Fibroblast of the aortic adventitia (primary cell): ENCODE measurements around the gene SNX25. TPM values are rescaled to one million over a fixed set of nuclear protein-coding genes. Genes with fewer than 3 reads are reported as not detected.
"Not testable (repeated sequence)": the region's sequence is repeated elsewhere in the genome, so short reads cannot be mapped to it uniquely, and the experiment has no call there.

Experiments used
- DNase-seq: peaks from one replicate; pipeline ENCODE4 v3.0.0-alpha.2; 2010; ENCODE audit warnings: low read depth
- H3K4me3 ChIP-seq: 2 replicates; pipeline ENCODE4 v1.5.1; 2011; ENCODE audit warnings: low read depth, mild to moderate bottlenecking, control low read depth, low read length, moderate library complexity
- total RNA-seq: library from RNA; depleted of rRNA; stranded (reverse); fragments of >200 nt; gene quantifications from 2 replicates; pipeline ENCODE4 v1.2.3, GENCODE V29; 2012; ENCODE audit warnings: low replicate concordance
- TF ChIP-seq, protein P1 (sequence below): IDR thresholded peaks from 2 replicates; pipeline ENCODE4 v1.5.1; 2011; ENCODE audit warnings: mild to moderate bottlenecking, low read length, control low read depth, inconsistent platforms; ENCODE audit not compliant: insufficient read depth

SNX25 gene
- total RNA-seq, 1 donor: 27.5 TPM

DNA sequence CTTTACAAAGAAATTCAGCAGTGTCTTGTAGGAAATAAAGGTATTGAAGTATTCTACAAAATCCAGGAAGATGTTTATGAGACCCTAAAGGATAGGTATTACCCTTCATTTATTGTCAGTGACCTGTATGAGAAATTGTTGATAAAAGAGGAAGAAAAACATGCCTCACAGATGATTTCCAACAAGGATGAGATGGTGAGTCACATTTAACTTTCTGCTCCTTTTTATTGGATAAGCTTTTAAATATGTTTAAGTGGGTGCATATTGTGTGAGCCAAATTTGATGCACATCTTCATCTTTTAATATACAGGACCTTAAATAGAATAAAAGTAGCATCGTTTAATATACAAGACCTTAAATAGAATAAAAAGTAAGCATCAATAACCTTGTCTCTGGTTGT lies 114.2 kb downstream of the SNX25 start:
- TF ChIP-seq, protein P1, sequence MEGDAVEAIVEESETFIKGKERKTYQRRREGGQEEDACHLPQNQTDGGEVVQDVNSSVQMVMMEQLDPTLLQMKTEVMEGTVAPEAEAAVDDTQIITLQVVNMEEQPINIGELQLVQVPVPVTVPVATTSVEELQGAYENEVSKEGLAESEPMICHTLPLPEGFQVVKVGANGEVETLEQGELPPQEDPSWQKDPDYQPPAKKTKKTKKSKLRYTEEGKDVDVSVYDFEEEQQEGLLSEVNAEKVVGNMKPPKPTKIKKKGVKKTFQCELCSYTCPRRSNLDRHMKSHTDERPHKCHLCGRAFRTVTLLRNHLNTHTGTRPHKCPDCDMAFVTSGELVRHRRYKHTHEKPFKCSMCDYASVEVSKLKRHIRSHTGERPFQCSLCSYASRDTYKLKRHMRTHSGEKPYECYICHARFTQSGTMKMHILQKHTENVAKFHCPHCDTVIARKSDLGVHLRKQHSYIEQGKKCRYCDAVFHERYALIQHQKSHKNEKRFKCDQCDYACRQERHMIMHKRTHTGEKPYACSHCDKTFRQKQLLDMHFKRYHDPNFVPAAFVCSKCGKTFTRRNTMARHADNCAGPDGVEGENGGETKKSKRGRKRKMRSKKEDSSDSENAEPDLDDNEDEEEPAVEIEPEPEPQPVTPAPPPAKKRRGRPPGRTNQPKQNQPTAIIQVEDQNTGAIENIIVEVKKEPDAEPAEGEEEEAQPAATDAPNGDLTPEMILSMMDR: no peak
- DNase-seq: no peak

DNA sequence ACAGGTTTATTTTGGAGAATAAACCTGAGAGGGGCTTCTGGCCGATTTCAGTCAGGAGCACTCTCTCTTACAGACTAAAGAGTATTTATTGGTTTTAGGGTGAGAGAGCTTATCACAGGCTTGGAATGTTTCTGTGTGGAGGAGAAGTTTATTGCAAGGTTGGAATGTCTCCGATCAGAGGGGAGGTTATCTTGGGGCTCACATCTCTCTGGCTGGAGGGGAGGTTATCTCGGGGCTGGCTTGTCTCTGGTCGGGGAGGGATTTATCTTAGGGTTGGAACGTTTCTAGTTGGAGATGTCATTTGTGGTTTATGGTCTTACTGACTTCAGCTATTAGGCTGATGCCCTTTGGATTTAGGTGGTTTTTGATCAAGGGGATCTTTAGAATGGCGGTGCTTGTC lies 115.0 kb downstream of the SNX25 start:
- H3K4me3 ChIP-seq, DNase-seq: not testable (repeated sequence)

More for the DNA sequence above, 114.2 kb downstream of the SNX25 start:
- H3K4me3 ChIP-seq: no peak overlapping the region

DNA sequence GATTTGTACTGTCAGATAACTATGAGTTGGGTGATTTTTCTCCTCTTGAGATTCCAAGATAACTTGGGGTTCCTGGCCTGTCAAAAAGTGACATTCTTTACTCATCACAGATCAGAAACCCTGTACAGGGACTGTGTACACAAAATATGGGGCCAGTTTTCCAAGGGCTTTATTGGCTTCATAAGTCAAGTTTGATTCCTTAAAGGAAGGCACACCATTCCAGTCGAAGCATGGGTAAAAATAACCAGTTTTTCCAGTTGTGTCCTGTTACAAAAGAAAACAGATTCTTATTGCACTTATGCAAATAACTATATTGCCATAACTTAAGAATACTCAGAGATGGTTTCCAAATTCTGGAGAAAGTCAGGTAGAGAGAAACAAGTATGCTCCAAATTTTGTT lies 116.3 kb downstream of the SNX25 start:
- not testable (repeated sequence) for H3K4me3 ChIP-seq, DNase-seq

DNA sequence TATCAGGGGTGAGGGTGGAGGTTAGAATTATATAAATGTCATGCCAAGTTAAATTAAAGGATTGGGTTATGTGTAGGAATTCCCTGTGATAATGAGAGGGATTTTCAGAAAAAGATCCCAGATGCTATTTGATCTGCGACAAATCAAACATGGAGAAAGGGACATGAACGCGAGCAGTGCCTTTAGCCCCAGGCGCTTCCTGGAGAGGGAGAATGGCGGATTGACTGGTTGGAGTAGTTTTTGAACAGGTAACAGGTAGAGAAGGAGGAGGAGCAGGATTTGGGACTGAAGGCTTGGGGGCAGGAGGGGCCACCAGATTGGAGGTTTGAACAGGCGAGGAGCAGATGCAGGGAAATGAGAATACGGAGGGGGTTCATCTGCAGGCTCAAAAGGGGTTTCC lies 119.2 kb downstream of the SNX25 start:
- no peak overlapping the region for H3K4me3 ChIP-seq
- TF ChIP-seq, protein P1: no peak
- DNase-seq: no peak

DNA sequence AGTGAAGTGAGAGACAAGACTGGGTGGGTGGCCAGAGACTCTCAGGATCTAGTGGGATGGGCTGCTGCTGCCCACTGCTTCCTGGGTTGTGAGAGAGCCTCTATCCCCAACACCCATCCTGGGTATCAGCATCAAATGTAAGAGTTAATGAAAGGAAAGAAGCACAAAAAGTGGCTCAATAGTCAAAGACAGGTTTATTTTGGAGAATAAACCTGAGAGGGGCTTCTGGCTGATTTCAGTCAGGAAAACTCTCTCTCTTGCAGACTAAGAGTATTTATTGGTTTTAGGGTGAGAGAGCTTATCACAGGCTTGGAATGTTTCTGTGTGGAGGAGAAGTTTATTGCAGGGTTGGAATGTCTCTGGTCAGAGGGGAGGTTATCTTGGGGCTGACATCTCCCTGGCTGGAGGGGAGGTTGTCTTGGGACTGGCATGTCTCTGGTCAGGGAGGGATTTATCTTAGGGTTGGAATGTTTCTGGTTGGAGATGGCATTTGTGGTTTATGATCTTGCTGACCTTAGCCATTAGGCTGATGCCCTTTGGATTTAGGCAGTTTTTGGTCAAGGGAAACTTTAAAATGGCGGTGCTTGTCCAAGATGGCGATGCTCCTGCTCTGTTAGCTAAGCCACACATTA lies 120.6 kb downstream of the SNX25 start:
- not testable (repeated sequence) for DNase-seq, H3K4me3 ChIP-seq

DNA sequence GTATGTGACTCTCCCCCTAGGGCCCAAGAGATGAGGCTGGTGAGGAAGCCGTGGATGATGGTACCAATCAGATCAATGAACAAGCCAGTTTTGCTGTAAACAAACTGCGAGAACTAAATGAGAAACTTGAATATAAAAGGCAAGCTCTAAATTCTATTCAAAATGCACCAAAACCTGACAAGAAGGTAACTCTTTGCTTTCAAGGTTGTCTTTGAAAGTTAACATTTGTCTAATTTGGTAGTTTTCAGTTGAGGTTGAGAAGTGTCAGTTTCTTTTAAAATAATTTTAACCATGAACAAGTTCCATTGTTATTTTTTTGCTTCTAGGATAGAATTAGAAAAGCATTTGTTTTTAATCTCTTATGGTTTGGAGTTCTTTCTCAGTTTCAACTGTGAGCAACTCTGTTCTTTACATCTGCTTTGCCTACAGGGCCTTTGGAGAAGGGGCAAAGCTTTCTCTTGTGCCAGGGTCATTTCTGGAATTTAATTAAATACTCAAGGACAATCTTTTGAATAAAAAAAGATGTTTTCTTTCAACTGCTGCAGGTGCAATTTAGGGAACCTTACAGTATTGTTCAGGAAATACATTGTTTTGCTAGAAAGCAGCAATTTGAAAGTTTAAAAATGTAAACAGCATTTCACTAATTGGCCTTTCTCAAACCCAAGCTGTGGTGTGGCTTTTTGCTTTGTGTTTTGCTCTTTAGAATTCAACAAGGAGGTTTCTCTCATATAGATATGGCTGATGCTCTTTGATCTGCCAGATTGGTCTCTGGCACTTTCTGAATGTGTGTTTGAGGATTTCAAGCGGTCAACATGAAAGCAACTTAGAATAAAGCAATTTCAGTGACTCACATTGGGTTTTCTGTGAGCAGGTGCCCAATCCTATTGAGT lies 123.4 kb downstream of the SNX25 start:
- TF ChIP-seq, protein P1: no peak
- DNase-seq: no peak
- no peak overlapping the region for H3K4me3 ChIP-seq

DNA sequence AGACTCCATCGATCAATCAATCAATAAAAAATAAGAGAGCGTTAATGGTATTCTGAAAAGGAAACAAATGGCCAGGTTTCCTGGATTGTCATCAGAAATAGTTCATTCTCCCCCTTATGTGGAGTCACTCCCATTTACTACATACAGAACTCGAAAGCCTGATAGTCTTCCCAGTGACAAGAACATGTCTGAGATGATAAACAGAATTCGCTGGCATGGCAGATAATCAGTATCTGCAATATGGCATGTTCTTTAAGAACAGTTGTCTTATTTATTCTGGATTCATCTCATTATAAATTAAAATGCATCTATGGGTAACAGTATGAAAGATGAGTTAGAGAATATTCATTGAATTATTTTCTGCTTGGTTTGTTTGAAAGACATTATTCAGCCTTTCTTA lies 124.9 kb downstream of the SNX25 start:
- no peak overlapping the region for H3K4me3 ChIP-seq
- TF ChIP-seq, protein P1: no peak
- DNase-seq: no peak

DNA sequence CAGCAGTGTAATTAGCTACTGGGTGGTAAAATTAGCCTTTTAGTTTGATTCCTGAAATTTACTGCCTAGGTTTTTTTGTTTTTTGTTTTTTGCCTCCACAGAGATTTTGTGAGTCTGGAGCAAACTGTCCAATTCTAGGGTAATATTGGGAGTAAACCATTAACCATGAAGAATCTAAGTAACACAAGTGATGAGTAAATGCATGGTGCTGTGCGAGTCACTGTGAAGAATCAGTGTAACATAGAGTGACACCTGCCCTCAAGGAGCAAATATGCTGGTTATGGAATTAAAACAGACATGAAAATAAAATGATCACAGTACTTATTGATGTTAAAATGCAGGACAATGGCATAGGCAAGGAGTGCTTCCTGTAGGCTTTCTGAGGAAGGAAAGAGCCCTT lies 126.2 kb downstream of the SNX25 start:
- no peak overlapping the region for H3K4me3 ChIP-seq
- DNase-seq: no peak
- TF ChIP-seq, protein P1: no peak
